Lung (tissue), 12 donors: ENCODE results near the gene TSC1. TPM values are rescaled to one million over a fixed set of nuclear protein-coding genes. Genes with fewer than 3 reads are reported as not detected.

Source experiments
- ATAC-seq: fragments of 200-7000 bp; cut with Tn5 transposase; one replicate; pipeline ENCODE4 v1.9.1; 2020; ENCODE audit warnings: moderate number of reproducible peaks; ENCODE audit not compliant: insufficient read depth, low FRiP score
- DNase-seq, 3 donors: peaks; one replicate each; pipeline ENCODE4 v3.0.0-alpha.2; 2013 to 2017
- H3K27ac ChIP-seq, 2 donors: one replicate each; pipeline ENCODE4 v1.5.1; 2013; ENCODE audit warnings: mild to moderate bottlenecking in 2 of 2, moderate library complexity in 2 of 2, control low read depth in 1 of 2, inconsistent platforms in 1 of 2, low read depth in 1 of 2, low read length in 1 of 2
- H3K27me3 ChIP-seq, 3 donors: one replicate each; pipeline ENCODE4 v1.5.1; 2013; ENCODE audit warnings: low read length in 2 of 3; ENCODE audit not compliant: control insufficient read depth in 3 of 3, insufficient read depth in 3 of 3
- H3K36me3 ChIP-seq, 4 donors: one replicate each; pipeline ENCODE4 v1.5.1; 2013; ENCODE audit warnings: low read length in 4 of 4, mild to moderate bottlenecking in 1 of 4, moderate library complexity in 1 of 4; ENCODE audit not compliant: control insufficient read depth in 4 of 4, insufficient read depth in 4 of 4
- H3K4me1 ChIP-seq, 5 donors: one replicate each; pipeline ENCODE4 v1.5.1; 2013; ENCODE audit warnings: low read length in 5 of 5, mild to moderate bottlenecking in 2 of 5, moderate library complexity in 1 of 5; ENCODE audit not compliant: control insufficient read depth in 5 of 5, insufficient read depth in 5 of 5
- H3K4me3 ChIP-seq: one replicate; pipeline ENCODE4 v1.5.1; 2013; ENCODE audit warnings: mild to moderate bottlenecking, control low read depth, moderate library complexity
- H3K9ac ChIP-seq, 2 donors: one replicate each; pipeline ENCODE4 v1.5.1; 2013; ENCODE audit warnings: low read length in 2 of 2, control low read depth in 1 of 2; ENCODE audit not compliant: insufficient read depth in 1 of 2
- H3K9me3 ChIP-seq, 4 donors: one replicate each; pipeline ENCODE4 v1.5.1; 2013; ENCODE audit warnings: low read length in 3 of 4, mild to moderate bottlenecking in 1 of 4, moderate library complexity in 1 of 4; ENCODE audit not compliant: control insufficient read depth in 4 of 4, insufficient read depth in 3 of 4
- CTCF ChIP-seq: IDR thresholded peaks from 2 replicates; pipeline ENCODE4 v1.5.1; 2012; ENCODE audit warnings: mild to moderate bottlenecking; ENCODE audit errors: control extremely low read depth, extremely low read depth
- WGBS, 2 donors: extraction: QIAGEN DNeasy Blood & Tissue Kit; methylation state at CpG; one replicate each; pipeline ENCODE4 v1.1.7; 2013; 5-methylcytosine and 5-hydroxymethylcytosine counted together
- polyA plus RNA-seq, 2 donors: library from polyadenylated mRNA; stranded (reverse); fragments of 200-250 nt; gene quantifications; one replicate each; pipeline ENCODE4 v1.2.1, GENCODE V29; 2013
- total RNA-seq, 2 donors: library from RNA; depleted of rRNA in 1 of 2; stranded (reverse); fragments of >200 nt in 1 of 2; gene quantifications; one replicate each; pipeline ENCODE4 v1.2.1, GENCODE V29; 2014 to 2021
- donor health status: control.
- donor health status: control.
- donor health status: Bipolar disorder and iron deficiency.
- donor health status: healthy.
- donor health status: DM: yes; HTN: yes; CAD: no.

Gene TSC1
- total and polyA plus RNA-seq, 4 donors, result 11.4 to 76.6 (median 33.5) TPM

GRCh38 chr9:132876849-132877248 is 67.6 kb downstream of the TSC1 start:
- Histone ChIP-seq H3K4me3 (no peak overlapping the region), H3K27me3 (no peaks in the 10 kb centered on the region), H3K9me3 (no peaks in the 10 kb centered on the region), H3K4me1 (peaks cover 0 to 9% (median 0%) of the 10 kb centered on the region in 5 donors), H3K27ac (no peak overlapping the region), H3K36me3 (no peaks in the 10 kb centered on the region), H3K9ac (no peak overlapping the region)
- no peak for DNase-seq
- no peak for TF ChIP-seq CTCF
- WGBS, 2 donors, result 90 to 95% methylated on average over 3 of the region's 3 CpGs
- no peak for ATAC-seq

- peaks cover 0 to 9% (median 0%) of the 10 kb centered on the region in 5 donors for H3K4me1 ChIP-seq
- H3K27me3 ChIP-seq, result no peaks in the 10 kb centered on the region
- DNase-seq (no peak), ATAC-seq (no peak)
- no peak for TF ChIP-seq CTCF
- H3K4me3 ChIP-seq, result no peak overlapping the region
- H3K9ac ChIP-seq, result no peak overlapping the region
- H3K36me3 ChIP-seq, result no peaks in the 10 kb centered on the region
- WGBS, 2 donors, result 81 to 86% methylated on average over 5 of the region's 5 CpGs
- no peaks in the 10 kb centered on the region for H3K9me3 ChIP-seq
- H3K27ac ChIP-seq, result no peak overlapping the region
These were observed 69.3 kb downstream of the TSC1 start for GRCh38 chr9:132875159-132875558.

GRCh38 chr9:132873403-132873802 is 71.0 kb downstream of the TSC1 start:
- no peak for ATAC-seq
- Histone ChIP-seq H3K9ac (no peak overlapping the region), H3K27ac (no peak overlapping the region), H3K4me3 (no peak overlapping the region), H3K36me3 (no peaks in the 10 kb centered on the region), H3K9me3 (peaks cover 0 to 2% (median 0%) of the 10 kb centered on the region in 4 donors), H3K27me3 (no peaks in the 10 kb centered on the region), H3K4me1 (peaks cover 0 to 7% (median 0%) of the 10 kb centered on the region in 5 donors)
- 76 to 78% methylated on average over 7 of the region's 7 CpGs for WGBS, 2 donors
- no peak for TF ChIP-seq CTCF
- DNase-seq, result no peak

- Histone ChIP-seq H3K27ac (no peak overlapping the region), H3K4me1 (no peaks in the 10 kb centered on the region), H3K9me3 (peaks cover 0 to 2% (median 0%) of the 10 kb centered on the region in 4 donors), H3K27me3 (no peaks in the 10 kb centered on the region), H3K36me3 (no peaks in the 10 kb centered on the region), H3K9ac (no peak overlapping the region), H3K4me3 (no peak overlapping the region)
- no peak for ATAC-seq
- WGBS, 2 donors, result 93 to 95% methylated on average over 9 of the region's 9 CpGs
- TF ChIP-seq CTCF, result no peak
- no peak for DNase-seq
These were observed 75.2 kb downstream of the TSC1 start for GRCh38 chr9:132869266-132869665.
